Germinal center (tissue), 1 donor: ENCODE measurements around the gene ZBTB40.

Experiments
- DNase-seq: peaks from one replicate; pipeline ENCODE4 v3.0.0; 2012; ENCODE audit warnings: mixed read lengths, low spot score

ZBTB40 gene

GRCh38 chr1:22503721-22504410, 52.2 kb downstream of the ZBTB40 start:
- DNase-seq, result no peak

GRCh38 chr1:22506130-22506692, 54.6 kb downstream of the ZBTB40 start:
- DNase-seq, result no peak

- no peak for DNase-seq
Measured at GRCh38 chr1:22507587-22507986, 55.9 kb downstream of the ZBTB40 start.

GRCh38 chr1:22508329-22508728, 56.7 kb downstream of the ZBTB40 start:
- no peak for DNase-seq

- DNase-seq, result no peak
Measured at GRCh38 chr1:22508991-22509390, 57.3 kb downstream of the ZBTB40 start.

GRCh38 chr1:22509815-22510214, 58.2 kb downstream of the ZBTB40 start:
- no peak for DNase-seq

- DNase-seq, result no peak
Measured at GRCh38 chr1:22512873-22513272, 61.2 kb downstream of the ZBTB40 start.

- DNase-seq, result no peak
Measured at GRCh38 chr1:22516906-22517571, 65.4 kb downstream of the ZBTB40 start.

GRCh38 chr1:22517956-22518355, 66.3 kb downstream of the ZBTB40 start:
- no peak for DNase-seq

GRCh38 chr1:22518379-22518778, 66.7 kb downstream of the ZBTB40 start:
- no peak for DNase-seq

GRCh38 chr1:22520871-22521270, 69.2 kb downstream of the ZBTB40 start:
- DNase-seq, result no peak

- no peak for DNase-seq
Measured at GRCh38 chr1:22521692-22522091, 70.0 kb downstream of the ZBTB40 start.

- no peak for DNase-seq
Measured at GRCh38 chr1:22522221-22522743, 70.6 kb downstream of the ZBTB40 start.

- no peak for DNase-seq
Measured at GRCh38 chr1:22524481-22524880, 72.8 kb downstream of the ZBTB40 start.

- DNase-seq, result no peak
Measured at GRCh38 chr1:22525211-22525610, 73.6 kb downstream of the ZBTB40 start.

GRCh38 chr1:22525646-22526045, 74.0 kb downstream of the ZBTB40 start:
- DNase-seq, result no peak

- no peak for DNase-seq
Measured at GRCh38 chr1:22526098-22526497, 74.4 kb downstream of the ZBTB40 start.

- no peak for DNase-seq
Measured at GRCh38 chr1:22526677-22527076, 75.0 kb downstream of the ZBTB40 start.

GRCh38 chr1:22527122-22527521, 75.5 kb downstream of the ZBTB40 start:
- DNase-seq, result no peak

GRCh38 chr1:22527555-22528296, 76.1 kb downstream of the ZBTB40 start:
- DNase-seq, result no peak

GRCh38 chr1:22528451-22528850, 76.8 kb downstream of the ZBTB40 start:
- DNase-seq, result no peak

GRCh38 chr1:22529901-22530621, 78.4 kb downstream of the ZBTB40 start:
- no peak for DNase-seq
